PC-3 (cell line): ENCODE results near the gene DCAKD. TPM values are rescaled to one million over a fixed set of nuclear protein-coding genes. Genes with fewer than 3 reads are reported as not detected.

ENCODE experiments used
- ATAC-seq: fragments of 200-7000 bp; cut with Tn5 transposase; 2 replicates; pipeline ENCODE4 v1.9.1; 2020; ENCODE audit warnings: mild to moderate bottlenecking, moderate library complexity
- BruUV-seq: library from RNA; stranded (reverse); fragments of 400-500 nt; replicated peaks from 2 replicates; lab custom pipeline; 2021; lab: Mats Ljungman, UMichigan
- CTCF ChIA-PET: fragments of 300-600 bp; sonication (Branson Sonifier 250); formaldehyde crosslinking; loops from one replicate; lab custom pipeline; 2022; ENCODE audit warnings: antibody characterized with exemption; lab: Charles Lee
- POLR2A ChIA-PET: fragments of 300-600 bp; sonication (Branson Sonifier 250); formaldehyde crosslinking; loops from one replicate; lab custom pipeline; 2022; ENCODE audit warnings: antibody characterized with exemption; ENCODE audit not compliant: unreplicated experiment; lab: Charles Lee
- DNase-seq: peaks from one replicate; pipeline ENCODE4 v3.0.0-alpha.2; 2015
- H2AFZ ChIP-seq: fragments of 300-600 bp; sonication (generic); 2 replicates; pipeline ENCODE4 v1.6.0; 2016; ENCODE audit warnings: antibody characterized with exemption, low read length
- H3F3A ChIP-seq: fragments of 300-600 bp; sonication (generic); one replicate; pipeline ENCODE4 v1.6.0; 2017; ENCODE audit warnings: antibody characterized with exemption, low read length, control low read depth, mild to moderate bottlenecking; ENCODE audit not compliant: unreplicated experiment
- H3K27ac ChIP-seq: fragments of 300-600 bp; sonication (generic); 2 replicates; pipeline ENCODE4 v1.5.1; 2016; ENCODE audit warnings: mild to moderate bottlenecking, low read length
- H3K27me3 ChIP-seq: fragments of 300-600 bp; sonication (generic); 2 replicates; pipeline ENCODE4 v1.6.1; 2016; ENCODE audit warnings: low read length, mixed read lengths
- H3K36me3 ChIP-seq: fragments of 300-600 bp; sonication (generic); 2 replicates; pipeline ENCODE4 v1.6.1; 2016; ENCODE audit warnings: low read depth, mixed run types, low read length, mixed read lengths
- H3K4me1 ChIP-seq: fragments of 300-600 bp; sonication (generic); 2 replicates; pipeline ENCODE4 v1.5.1; 2016; ENCODE audit warnings: low read length; ENCODE audit not compliant: insufficient read depth
- H3K4me2 ChIP-seq: fragments of 300-600 bp; sonication (generic); 2 replicates; pipeline ENCODE4 v1.6.0; 2016; ENCODE audit warnings: low read length
- H3K4me3 ChIP-seq: fragments of 300-600 bp; sonication (generic); 2 replicates; pipeline ENCODE4 v1.5.1; 2016; ENCODE audit warnings: mild to moderate bottlenecking, low read length, mixed read lengths
- H3K79me2 ChIP-seq: fragments of 300-600 bp; sonication (generic); 2 replicates; pipeline ENCODE4 v1.6.1; 2017; ENCODE audit warnings: low read length, mixed read lengths
- H3K9ac ChIP-seq: fragments of 300-600 bp; sonication (generic); 2 replicates; pipeline ENCODE4 v1.6.0; 2016; ENCODE audit warnings: mild to moderate bottlenecking, low read length
- H3K9me2 ChIP-seq: fragments of 300-600 bp; sonication (generic); replicated peaks from 2 replicates; pipeline ENCODE4 v1.6.1; 2016; ENCODE audit warnings: mixed run types, low read length, mixed read lengths
- H3K9me3 ChIP-seq: fragments of 300-600 bp; sonication (generic); 2 replicates; pipeline ENCODE4 v1.6.1; 2016; ENCODE audit warnings: low read length, mixed read lengths
- H4K20me1 ChIP-seq: fragments of 300-600 bp; sonication (generic); 2 replicates; pipeline ENCODE4 v1.6.1; 2016; ENCODE audit warnings: low read length, mixed read lengths
- EZH2 ChIP-seq: fragments of 300-600 bp; sonication (generic); IDR thresholded peaks from one replicate; pipeline ENCODE4 v1.6.1; 2017; ENCODE audit warnings: antibody characterized with exemption, mild to moderate bottlenecking, low read length; ENCODE audit not compliant: unreplicated experiment
- EZH2phosphoT487 ChIP-seq: fragments of 300-600 bp; sonication (generic); IDR thresholded peaks from 2 replicates; pipeline ENCODE4 v1.6.1; 2018; ENCODE audit warnings: mild to moderate bottlenecking, antibody characterized with exemption, low read length, borderline replicate concordance
- intact Hi-C: fragments of 100-400 bp; cut with micrococcal nuclease; formaldehyde crosslinking; loops from 2 replicates; pipeline ENCODE4 v1.9.0; 2023
- total RNA-seq: library from RNA; depleted of rRNA; stranded (reverse); fragments of >200 nt; gene quantifications from 2 replicates; pipeline ENCODE4 v1.2.3, GENCODE V29; 2014
- TF ChIP-seq, protein P1 (sequence below): fragments of 300-600 bp; sonication (generic); conservative IDR thresholded peaks from 2 replicates; pipeline ENCODE4 v1.5.1; 2017; ENCODE audit warnings: antibody characterized with exemption, low read depth, mild to moderate bottlenecking, low read length

Gene DCAKD
- total RNA-seq, 1 experiment from 2014 or later = 56.2 TPM

DNA sequence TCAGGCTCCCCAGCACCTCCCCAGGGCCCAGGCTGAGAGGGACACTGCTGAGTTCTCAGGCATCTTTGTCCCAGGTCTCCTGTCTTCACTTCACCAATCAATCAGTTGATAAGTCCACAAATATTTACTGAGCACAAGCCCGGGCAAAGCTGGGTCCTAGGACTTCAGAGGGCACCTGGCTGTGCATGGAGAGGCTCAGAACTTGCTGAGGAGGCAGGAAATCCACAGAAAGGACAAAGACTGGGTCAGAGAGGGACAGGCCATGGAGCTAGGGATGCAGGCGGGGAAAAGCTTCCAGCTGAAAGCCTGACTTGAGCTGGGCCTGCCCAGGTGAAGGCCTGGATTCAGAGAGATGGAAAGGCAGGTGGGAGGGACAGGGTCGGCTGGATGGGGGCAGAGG lies 50.1 kb downstream of the DCAKD start:
- ChIA-PET CTCF (no interaction called here), POLR2A (no interaction called here)
- no peaks in the 10 kb centered on the region for H4K20me1 ChIP-seq
- H3K4me3 ChIP-seq = no peak overlapping the region
- H3K27me3 ChIP-seq = no peaks in the 10 kb centered on the region
- intact Hi-C loops = no loop called here
- H2AFZ ChIP-seq = no peak overlapping the region
- no peaks in the 10 kb centered on the region for H3K36me3 ChIP-seq
- H3K9me3 ChIP-seq = no peaks in the 10 kb centered on the region
- TF ChIP-seq EZH2phosphoT487 (no peak), EZH2 (no peak)
- TF ChIP-seq, protein P1, sequence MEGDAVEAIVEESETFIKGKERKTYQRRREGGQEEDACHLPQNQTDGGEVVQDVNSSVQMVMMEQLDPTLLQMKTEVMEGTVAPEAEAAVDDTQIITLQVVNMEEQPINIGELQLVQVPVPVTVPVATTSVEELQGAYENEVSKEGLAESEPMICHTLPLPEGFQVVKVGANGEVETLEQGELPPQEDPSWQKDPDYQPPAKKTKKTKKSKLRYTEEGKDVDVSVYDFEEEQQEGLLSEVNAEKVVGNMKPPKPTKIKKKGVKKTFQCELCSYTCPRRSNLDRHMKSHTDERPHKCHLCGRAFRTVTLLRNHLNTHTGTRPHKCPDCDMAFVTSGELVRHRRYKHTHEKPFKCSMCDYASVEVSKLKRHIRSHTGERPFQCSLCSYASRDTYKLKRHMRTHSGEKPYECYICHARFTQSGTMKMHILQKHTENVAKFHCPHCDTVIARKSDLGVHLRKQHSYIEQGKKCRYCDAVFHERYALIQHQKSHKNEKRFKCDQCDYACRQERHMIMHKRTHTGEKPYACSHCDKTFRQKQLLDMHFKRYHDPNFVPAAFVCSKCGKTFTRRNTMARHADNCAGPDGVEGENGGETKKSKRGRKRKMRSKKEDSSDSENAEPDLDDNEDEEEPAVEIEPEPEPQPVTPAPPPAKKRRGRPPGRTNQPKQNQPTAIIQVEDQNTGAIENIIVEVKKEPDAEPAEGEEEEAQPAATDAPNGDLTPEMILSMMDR = no peak
- H3K79me2 ChIP-seq = no peaks in the 10 kb centered on the region
- H3F3A ChIP-seq = no peaks in the 10 kb centered on the region
- ATAC-seq (no peak), DNase-seq (no peak)
- H3K9me2 ChIP-seq = no peaks in the 10 kb centered on the region
- no peak overlapping the region for H3K4me2 ChIP-seq
- H3K9ac ChIP-seq = no peak overlapping the region
- H3K27ac ChIP-seq = no peak overlapping the region
- H3K4me1 ChIP-seq = no peaks in the 10 kb centered on the region
- no TSS peak for BruUV-seq

DNA sequence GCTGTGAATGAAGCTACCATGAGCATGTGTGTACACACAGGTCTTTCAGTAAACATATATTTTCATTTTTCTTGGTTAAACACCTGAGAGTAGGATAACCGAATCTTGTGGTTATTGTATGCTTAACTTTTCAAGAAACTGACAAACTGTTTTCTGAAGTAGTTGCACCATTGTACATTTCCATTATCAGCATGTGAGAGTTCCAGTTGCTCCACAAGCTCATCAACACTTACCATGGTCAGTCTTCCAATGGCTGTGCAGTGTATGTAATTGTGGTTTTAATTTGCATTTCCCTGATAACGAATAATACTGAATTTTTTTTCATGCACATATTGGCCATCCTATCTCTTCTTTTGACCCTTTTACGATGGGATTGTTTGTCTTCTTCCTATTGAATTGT lies 52.0 kb downstream of the DCAKD start:
- ATAC-seq = no peak
- Histone ChIP-seq H3K27ac (no peak overlapping the region), H3K79me2 (no peaks in the 10 kb centered on the region), H2AFZ (no peak overlapping the region), H3K9me2 (no peaks in the 10 kb centered on the region), H3K36me3 (no peaks in the 10 kb centered on the region), H3K9me3 (no peaks in the 10 kb centered on the region), H3K4me2 (no peak overlapping the region), H3K9ac (no peak overlapping the region), H3K4me1 (no peaks in the 10 kb centered on the region), H3F3A (no peaks in the 10 kb centered on the region), H4K20me1 (no peaks in the 10 kb centered on the region), H3K27me3 (no peaks in the 10 kb centered on the region), H3K4me3 (no peak overlapping the region)
- intact Hi-C loops = no loop called here
- BruUV-seq = no TSS peak
- CTCF ChIA-PET = no interaction called here
- POLR2A ChIA-PET = no interaction called here
- TF ChIP-seq EZH2 (no peak), EZH2phosphoT487 (no peak)
- TF ChIP-seq, protein P1 = no peak
- no peak for DNase-seq

DNA sequence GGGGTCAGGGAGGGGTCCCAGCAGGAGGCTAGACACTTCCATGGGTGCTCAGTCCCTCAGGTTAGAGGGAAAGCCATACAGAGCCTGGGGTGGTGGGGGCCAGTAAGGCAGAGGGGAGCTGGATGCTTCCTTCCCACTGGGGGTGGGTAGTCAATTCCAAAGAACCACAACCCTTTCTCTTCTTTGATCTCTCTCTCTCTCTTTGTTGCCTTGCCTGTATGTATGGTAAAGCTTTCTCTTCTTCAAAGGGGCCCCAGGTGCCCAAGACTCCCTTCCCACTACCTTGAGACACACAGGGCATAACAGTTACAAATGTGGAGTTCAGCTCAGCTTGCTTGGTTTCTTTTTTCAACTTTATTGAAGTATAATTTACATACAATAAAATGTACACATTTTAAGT lies 52.8 kb downstream of the DCAKD start:
- Histone ChIP-seq H4K20me1 (no peaks in the 10 kb centered on the region), H3K36me3 (no peaks in the 10 kb centered on the region), H3K4me1 (no peaks in the 10 kb centered on the region), H3K27ac (no peak overlapping the region), H3K9me3 (no peaks in the 10 kb centered on the region), H3K79me2 (no peaks in the 10 kb centered on the region), H3K9me2 (no peaks in the 10 kb centered on the region), H3F3A (no peaks in the 10 kb centered on the region), H3K4me2 (no peak overlapping the region), H2AFZ (no peak overlapping the region), H3K4me3 (no peak overlapping the region), H3K9ac (no peak overlapping the region), H3K27me3 (no peaks in the 10 kb centered on the region)
- ChIA-PET CTCF (interaction anchor here (0.5 kb wide), 1 partner anchor 11 kb away, joined by 3 read pairs; no protein-coding TSS in a partner anchor), POLR2A (no interaction called here)
- intact Hi-C loops = no loop called here
- TF ChIP-seq EZH2phosphoT487 = no peak
- TF ChIP-seq EZH2 = no peak
- TF ChIP-seq, protein P1 = no peak
- no peak for ATAC-seq
- no peak for DNase-seq
- BruUV-seq = no TSS peak
